ENCODE measurements around the gene A2M.

The A2M gene

GRCh38 chr12:9111525-9111924, 4.2 kb downstream of the A2M start:
- WGBS (ENCODE audit: extremely low coverage, insufficient coverage, low lambda C conversion rate) = no CpG with 5 or more reads among the region's 1 CpG
- Histone ChIP-seq H4K5ac (ENCODE audit: low read length) (no peak overlapping the region), H3K4me3 (ENCODE audit: low read length) (no peak overlapping the region)

GRCh38 chr12:9109737-9110491, 5.8 kb downstream of the A2M start:
- no peak overlapping the region for H4K8ac ChIP-seq (ENCODE audit: low read depth, low read length)
- H3K27me3 ChIP-seq (ENCODE audit: insufficient read depth, low read length, poor library complexity) = no peaks in the 10 kb centered on the region
- H2BK5ac ChIP-seq (ENCODE audit: low read length) = no peak overlapping the region
- H2AK5ac ChIP-seq (ENCODE audit: low read length) = no peak overlapping the region
- H3K23ac ChIP-seq (ENCODE audit: low read length) = no peak overlapping the region
- H3K4me1 ChIP-seq (ENCODE audit: control insufficient read depth, low read depth, low read length) = no peaks in the 10 kb centered on the region
- H3K27ac ChIP-seq (ENCODE audit: low read depth, low read length) = no peak overlapping the region
- no peaks in the 10 kb centered on the region for H3K36me3 ChIP-seq (ENCODE audit: control insufficient read depth, insufficient read depth, low read length)
- H4K5ac ChIP-seq (ENCODE audit: low read length) = no peak overlapping the region
- no peak overlapping the region for H2BK15ac ChIP-seq (replicated peaks; ENCODE audit: low read depth)
- H2BK120ac ChIP-seq (ENCODE audit: low read depth, low read length) = no peak overlapping the region
- no peaks in the 10 kb centered on the region for H3K79me1 ChIP-seq (ENCODE audit: low read length)
- H3K79me2 ChIP-seq (ENCODE audit: control insufficient read depth, insufficient read depth, low read length) = no peaks in the 10 kb centered on the region
- H3K18ac ChIP-seq (ENCODE audit: low read length) = no peak overlapping the region
- WGBS (ENCODE audit: extremely low coverage, insufficient coverage, low lambda C conversion rate) = no CpG with 5 or more reads among the region's 3 CpGs
- H3K4ac ChIP-seq (ENCODE audit: low read depth, low read length) = no peak overlapping the region
- no peak overlapping the region for H3K4me3 ChIP-seq (ENCODE audit: low read length)
- no peak overlapping the region for H3K56ac ChIP-seq (ENCODE audit: low read length)
- no peak overlapping the region for H3K4me2 ChIP-seq (ENCODE audit: low read length)
- DNase-seq = no peak
- H3K9ac ChIP-seq (ENCODE audit: low read length) = no peak overlapping the region

More at GRCh38 chr12:9111525-9111924, 4.2 kb downstream of the A2M start:
- H3K36me3 ChIP-seq (ENCODE audit: control insufficient read depth, insufficient read depth, low read length) = no peaks in the 10 kb centered on the region
- no peak overlapping the region for H3K56ac ChIP-seq (ENCODE audit: low read length)
- no peak overlapping the region for H3K23ac ChIP-seq (ENCODE audit: low read length)
- H2BK120ac ChIP-seq (ENCODE audit: low read depth, low read length) = no peak overlapping the region
- H3K79me2 ChIP-seq (ENCODE audit: control insufficient read depth, insufficient read depth, low read length) = no peaks in the 10 kb centered on the region
- no peak overlapping the region for H3K27ac ChIP-seq (ENCODE audit: low read depth, low read length)
- H3K4me2 ChIP-seq (ENCODE audit: low read length) = no peak overlapping the region
- H3K9ac ChIP-seq (ENCODE audit: low read length) = no peak overlapping the region
- H2AK5ac ChIP-seq (ENCODE audit: low read length) = no peak overlapping the region
- H2BK15ac ChIP-seq (replicated peaks; ENCODE audit: low read depth) = no peak overlapping the region
- no peak overlapping the region for H3K18ac ChIP-seq (ENCODE audit: low read length)
- no peaks in the 10 kb centered on the region for H3K79me1 ChIP-seq (ENCODE audit: low read length)
- H4K8ac ChIP-seq (ENCODE audit: low read depth, low read length) = no peak overlapping the region
- no peak overlapping the region for H2BK5ac ChIP-seq (ENCODE audit: low read length)
- no peaks in the 10 kb centered on the region for H3K4me1 ChIP-seq (ENCODE audit: control insufficient read depth, low read depth, low read length)
- H3K4ac ChIP-seq (ENCODE audit: low read depth, low read length) = no peak overlapping the region
- H3K27me3 ChIP-seq (ENCODE audit: insufficient read depth, low read length, poor library complexity) = no peaks in the 10 kb centered on the region
- DNase-seq = no peak

- no peak for DNase-seq
- H3K23ac ChIP-seq (ENCODE audit: low read length) = no peak overlapping the region
- no peak overlapping the region for H3K4me2 ChIP-seq (ENCODE audit: low read length)
- H3K36me3 ChIP-seq (ENCODE audit: control insufficient read depth, insufficient read depth, low read length) = no peaks in the 10 kb centered on the region
- H3K4me1 ChIP-seq (ENCODE audit: control insufficient read depth, low read depth, low read length) = no peaks in the 10 kb centered on the region
- WGBS (ENCODE audit: extremely low coverage, insufficient coverage, low lambda C conversion rate) = no CpG with 5 or more reads among the region's 1 CpG
- H3K4me3 ChIP-seq (ENCODE audit: low read length) = no peak overlapping the region
- no peak overlapping the region for H2BK5ac ChIP-seq (ENCODE audit: low read length)
- H4K8ac ChIP-seq (ENCODE audit: low read depth, low read length) = no peak overlapping the region
- no peak overlapping the region for H3K9ac ChIP-seq (ENCODE audit: low read length)
- no peak overlapping the region for H2BK120ac ChIP-seq (ENCODE audit: low read depth, low read length)
- H3K56ac ChIP-seq (ENCODE audit: low read length) = no peak overlapping the region
- no peak overlapping the region for H4K5ac ChIP-seq (ENCODE audit: low read length)
- H2AK5ac ChIP-seq (ENCODE audit: low read length) = no peak overlapping the region
- H3K4ac ChIP-seq (ENCODE audit: low read depth, low read length) = no peak overlapping the region
- H3K79me2 ChIP-seq (ENCODE audit: control insufficient read depth, insufficient read depth, low read length) = no peaks in the 10 kb centered on the region
- H3K79me1 ChIP-seq (ENCODE audit: low read length) = no peaks in the 10 kb centered on the region
- no peak overlapping the region for H3K18ac ChIP-seq (ENCODE audit: low read length)
- no peak overlapping the region for H3K27ac ChIP-seq (ENCODE audit: low read depth, low read length)
- H3K27me3 ChIP-seq (ENCODE audit: insufficient read depth, low read length, poor library complexity) = no peaks in the 10 kb centered on the region
- no peak overlapping the region for H2BK15ac ChIP-seq (replicated peaks; ENCODE audit: low read depth)
These were observed 6.6 kb downstream of the A2M start for GRCh38 chr12:9109213-9109522.

- no peaks in the 10 kb centered on the region for H3K4me1 ChIP-seq (ENCODE audit: control insufficient read depth, low read depth, low read length)
- no peaks in the 10 kb centered on the region for H3K79me2 ChIP-seq (ENCODE audit: control insufficient read depth, insufficient read depth, low read length)
- no peak overlapping the region for H2BK120ac ChIP-seq (ENCODE audit: low read depth, low read length)
- no peak overlapping the region for H2BK5ac ChIP-seq (ENCODE audit: low read length)
- H4K8ac ChIP-seq (ENCODE audit: low read depth, low read length) = no peak overlapping the region
- H4K5ac ChIP-seq (ENCODE audit: low read length) = no peak overlapping the region
- no peak overlapping the region for H3K9ac ChIP-seq (ENCODE audit: low read length)
- H3K56ac ChIP-seq (ENCODE audit: low read length) = no peak overlapping the region
- no peaks in the 10 kb centered on the region for H3K27me3 ChIP-seq (ENCODE audit: insufficient read depth, low read length, poor library complexity)
- no peak overlapping the region for H3K4me3 ChIP-seq (ENCODE audit: low read length)
- H2AK5ac ChIP-seq (ENCODE audit: low read length) = no peak overlapping the region
- WGBS (ENCODE audit: extremely low coverage, insufficient coverage, low lambda C conversion rate) = no CpG with 5 or more reads among the region's 5 CpGs
- no peaks in the 10 kb centered on the region for H3K79me1 ChIP-seq (ENCODE audit: low read length)
- H3K36me3 ChIP-seq (ENCODE audit: control insufficient read depth, insufficient read depth, low read length) = no peaks in the 10 kb centered on the region
- no peak overlapping the region for H3K23ac ChIP-seq (ENCODE audit: low read length)
- H3K18ac ChIP-seq (ENCODE audit: low read length) = no peak overlapping the region
- H3K27ac ChIP-seq (ENCODE audit: low read depth, low read length) = no peak overlapping the region
- H3K4ac ChIP-seq (ENCODE audit: low read depth, low read length) = no peak overlapping the region
- no peak overlapping the region for H2BK15ac ChIP-seq (replicated peaks; ENCODE audit: low read depth)
- no peak for DNase-seq
- no peak overlapping the region for H3K4me2 ChIP-seq (ENCODE audit: low read length)
These were observed 7.1 kb downstream of the A2M start for GRCh38 chr12:9108504-9109212.

GRCh38 chr12:9107542-9107873, 8.2 kb downstream of the A2M start:
- Histone ChIP-seq H3K18ac (ENCODE audit: low read length) (no peak overlapping the region), H3K79me2 (ENCODE audit: control insufficient read depth, insufficient read depth, low read length) (no peaks in the 10 kb centered on the region), H4K8ac (ENCODE audit: low read depth, low read length) (no peak overlapping the region), H3K27me3 (ENCODE audit: insufficient read depth, low read length, poor library complexity) (no peaks in the 10 kb centered on the region), H4K5ac (ENCODE audit: low read length) (no peak overlapping the region), H3K4me2 (ENCODE audit: low read length) (no peak overlapping the region), H3K9ac (ENCODE audit: low read length) (no peak overlapping the region), H3K4me3 (ENCODE audit: low read length) (no peak overlapping the region), H3K23ac (ENCODE audit: low read length) (no peak overlapping the region), H3K36me3 (ENCODE audit: control insufficient read depth, insufficient read depth, low read length) (no peaks in the 10 kb centered on the region), H2BK15ac (replicated peaks; ENCODE audit: low read depth) (no peak overlapping the region), H3K27ac (ENCODE audit: low read depth, low read length) (no peak overlapping the region), H2AK5ac (ENCODE audit: low read length) (no peak overlapping the region), H3K4me1 (ENCODE audit: control insufficient read depth, low read depth, low read length) (no peaks in the 10 kb centered on the region), H2BK5ac (ENCODE audit: low read length) (no peak overlapping the region), H2BK120ac (ENCODE audit: low read depth, low read length) (no peak overlapping the region), H3K4ac (ENCODE audit: low read depth, low read length) (no peak overlapping the region), H3K56ac (ENCODE audit: low read length) (no peak overlapping the region), H3K79me1 (ENCODE audit: low read length) (no peaks in the 10 kb centered on the region)
- no CpG with 5 or more reads among the region's 3 CpGs for WGBS (ENCODE audit: extremely low coverage, insufficient coverage, low lambda C conversion rate)
- DNase-seq = no peak

Data from mesendoderm (in vitro differentiated cells).